Endothelial cell of umbilical vein (primary cell): ENCODE measurements around the gene SLAMF1. TPM values are rescaled to one million over a fixed set of nuclear protein-coding genes. Genes with fewer than 3 reads are reported as not detected.

ENCODE experiments used
- BruUV-seq: library from RNA; stranded (reverse); fragments of 400-500 nt; replicated peaks from 2 replicates; lab custom pipeline; 2021; lab: Mats Ljungman, UMichigan
- CTCF ChIA-PET: fragments of 300-600, 350-600 bp; sonication (Branson Sonifier 250); formaldehyde crosslinking; loops from one replicate; lab custom pipeline; 2021; ENCODE audit warnings: antibody characterized with exemption, inconsistent platforms; lab: Charles Lee
- POLR2A ChIA-PET: fragments of 300-600, 350-600 bp; sonication (Branson Sonifier 250); formaldehyde crosslinking; loops from one replicate; lab custom pipeline; 2021; ENCODE audit warnings: antibody characterized with exemption, inconsistent platforms; lab: Charles Lee
- DNase-seq: peaks from one replicate; pipeline ENCODE4 v3.0.0-alpha.2; 2011; ENCODE audit warnings: low read depth, low spot score
- FAIRE-seq: peaks from 2 replicates; lab custom pipeline; 2011; peaks lifted over from hg19 to GRCh38; lab: Jason Lieb, UNC
- H2AFZ ChIP-seq: 2 replicates; pipeline ENCODE4 v1.6.0; 2012; ENCODE audit warnings: low read depth, low read length, control low read depth, inconsistent platforms
- H3K27ac ChIP-seq: 2 replicates; pipeline ENCODE4 v1.5.1; 2011; ENCODE audit warnings: low read depth, mild to moderate bottlenecking, control low read depth, low read length, moderate library complexity; ENCODE audit not compliant: insufficient read depth
- H3K27me3 ChIP-seq, 2 experiments: 2 replicates each; pipeline versions ENCODE4 v1.6.0 to v1.6.1; 2011; ENCODE audit warnings: low read length in 2 of 2, mixed read lengths in 1 of 2; ENCODE audit not compliant: control insufficient read depth in 2 of 2, insufficient read depth in 2 of 2
- H3K36me3 ChIP-seq, 2 experiments: 2 replicates in 1 of 2; 3 replicates in 1 of 2; pipeline ENCODE4 v1.5.1; 2011; ENCODE audit warnings: low read length in 2 of 2, mild to moderate bottlenecking in 1 of 2, moderate library complexity in 1 of 2; ENCODE audit not compliant: control insufficient read depth in 2 of 2, insufficient read depth in 2 of 2; ENCODE audit errors: extremely low read depth in 1 of 2
- H3K4me1 ChIP-seq: 3 replicates; pipeline ENCODE4 v1.5.1; 2011; ENCODE audit warnings: mild to moderate bottlenecking, low read length; ENCODE audit not compliant: control insufficient read depth, insufficient read depth; ENCODE audit errors: extremely low read depth
- H3K4me2 ChIP-seq: 2 replicates; pipeline ENCODE4 v1.6.1; 2011; ENCODE audit warnings: low read length, control low read depth, mixed read lengths; ENCODE audit not compliant: insufficient read depth
- H3K4me3 ChIP-seq, 3 experiments: fragments of 200-600 bp in 1 of 3; sonication (generic), shearing (Covaris generic) in 1 of 3; replicated peaks in 1 of 3; 2 replicates each; pipeline ENCODE4 v1.5.1; 2011 to 2016; ENCODE audit warnings: control low read depth in 3 of 3, low read length in 3 of 3, mild to moderate bottlenecking in 2 of 3, inconsistent platforms in 1 of 3, low read depth in 1 of 3, moderate library complexity in 1 of 3; ENCODE audit not compliant: insufficient read depth in 1 of 3
- H3K79me2 ChIP-seq: 2 replicates; pipeline ENCODE4 v1.6.0; 2012; ENCODE audit warnings: low read length, inconsistent platforms; ENCODE audit not compliant: control insufficient read depth, insufficient read depth
- H3K9ac ChIP-seq: replicated peaks from 2 replicates; pipeline ENCODE3; 2011; ENCODE audit warnings: low read length, control low read depth; ENCODE audit not compliant: insufficient read depth; ENCODE audit errors: extremely low read depth
- H3K9me1 ChIP-seq: replicated peaks from 3 replicates; pipeline ENCODE4 v1.6.0; 2011; ENCODE audit warnings: mild to moderate bottlenecking, low read length; ENCODE audit not compliant: control insufficient read depth, insufficient read depth; ENCODE audit errors: extremely low read depth
- H3K9me3 ChIP-seq: replicated peaks from 2 replicates; pipeline ENCODE4 v1.5.1; 2012; ENCODE audit warnings: low read length, inconsistent platforms; ENCODE audit not compliant: control insufficient read depth, insufficient read depth
- H4K20me1 ChIP-seq: replicated peaks from 2 replicates; pipeline ENCODE3; 2011; ENCODE audit warnings: mild to moderate bottlenecking, low read length; ENCODE audit not compliant: control insufficient read depth, insufficient read depth; ENCODE audit errors: extremely low read depth
- CTCF ChIP-seq, 2 donors: IDR thresholded peaks; 1 replicate in 1 of 2; 2 replicates in 1 of 2; pipeline ENCODE4 v1.5.1; 2011; ENCODE audit warnings: low read length in 2 of 2, mild to moderate bottlenecking in 2 of 2, moderate library complexity in 2 of 2, control low read depth in 1 of 2, inconsistent platforms in 1 of 2, low read depth in 1 of 2; ENCODE audit not compliant: insufficient read depth in 1 of 2; ENCODE audit errors: extremely low read depth in 1 of 2
- EZH2 ChIP-seq: IDR thresholded peaks from 2 replicates; pipeline ENCODE4 v1.6.1; 2012; ENCODE audit warnings: borderline replicate concordance, low read depth, mild to moderate bottlenecking, moderate library complexity, low read length, inconsistent platforms; ENCODE audit not compliant: severe bottlenecking
- FOS ChIP-seq: IDR thresholded peaks from 2 replicates; pipeline ENCODE4 v1.6.1; 2011; ENCODE audit warnings: mild to moderate bottlenecking, low read length, moderate library complexity, borderline replicate concordance; ENCODE audit not compliant: insufficient read depth
- GATA2 ChIP-seq: IDR thresholded peaks from 2 replicates; pipeline ENCODE4 v1.7.0; 2011; ENCODE audit warnings: low read depth, mild to moderate bottlenecking, moderate library complexity, mixed read lengths, low read length; ENCODE audit not compliant: insufficient read length, insufficient read depth
- JUN ChIP-seq: IDR thresholded peaks from 2 replicates; pipeline ENCODE4 v1.6.1; 2011; ENCODE audit warnings: borderline replicate concordance, low read depth; ENCODE audit not compliant: insufficient read length, insufficient read depth
- MAX ChIP-seq: IDR thresholded peaks from 2 replicates; pipeline ENCODE4 v1.6.1; 2011; ENCODE audit not compliant: insufficient read depth, insufficient read length
- MYC ChIP-seq: IDR thresholded peaks from one replicate; pipeline ENCODE4 v1.6.1; 2011; ENCODE audit warnings: mild to moderate bottlenecking, low read depth, low read length
- POLR2A ChIP-seq: IDR thresholded peaks from 2 replicates; pipeline ENCODE4 v1.6.1; 2012; ENCODE audit warnings: low read depth, mild to moderate bottlenecking, control low read depth, low read length
- POLR2AphosphoS5 ChIP-seq: IDR thresholded peaks from 2 replicates; pipeline ENCODE4 v1.6.1; 2012; ENCODE audit warnings: low read depth, mild to moderate bottlenecking, control low read depth, low read length, moderate library complexity; ENCODE audit not compliant: insufficient read depth
- dilution Hi-C: fragments of 300-500 bp; cut with MboI; formaldehyde crosslinking; loops from one replicate; pipeline ENCODE4 v1.15.0; 2019; ENCODE audit warnings: low sequenced_read_pairs; ENCODE audit not compliant: extremely low pct_ligation_motif_present
- intact Hi-C: fragments of 100-400 bp; cut with micrococcal nuclease; formaldehyde crosslinking; loops from one replicate; pipeline ENCODE4 v1.10.0; 2022
- polyA plus RNA-seq, 4 experiments: library from polyadenylated mRNA; depleted of rRNA in 3 of 4; stranded (reverse) in 3 of 4; unstranded in 1 of 4; fragments of >200 nt; gene quantifications; 2 replicates each; pipeline versions ENCODE4 v1.2.1 to v1.2.3, GENCODE V29; 2011 to 2012; ENCODE audit warnings: missing spikeins in 1 of 4
- total RNA-seq: library from RNA; stranded (reverse); gene quantifications from 2 replicates; pipeline ENCODE4 v1.2.3, GENCODE V29; 2021

Gene SLAMF1
- total and polyA plus RNA-seq, 2 donors (not counting 3 experiments of a cell fraction or from before 2014, with no cell fraction given), result not detected

DNA sequence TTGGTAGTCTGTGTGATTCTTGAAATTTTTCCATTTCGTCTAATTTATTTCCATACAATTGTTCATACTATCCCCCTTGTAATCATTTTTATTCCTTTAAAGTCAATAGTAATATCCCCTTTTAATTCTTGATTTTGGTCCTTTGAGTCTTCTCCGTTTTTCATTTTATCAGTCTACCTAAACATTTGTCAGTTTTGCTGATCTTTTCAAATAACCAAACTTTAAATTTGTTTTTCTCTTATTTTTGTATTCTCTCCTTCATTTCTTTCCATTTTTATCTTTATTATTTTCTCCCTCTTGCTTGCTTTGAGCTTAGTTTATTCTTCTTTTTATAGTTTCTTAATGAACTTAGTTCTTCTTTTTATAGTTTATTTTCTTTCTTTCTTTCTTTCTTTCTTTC is 21.1 kb upstream of the SLAMF1 start:
- DNase-seq, result no peak
- H3K27ac ChIP-seq, result no peak overlapping the region
- H3K9me3 ChIP-seq, result no peaks in the 10 kb centered on the region
- CTCF ChIA-PET, result no interaction called here
- BruUV-seq, result no TSS peak
- H3K36me3 ChIP-seq, result no peaks in the 10 kb centered on the region
- intact Hi-C loops (no loop called here), dilution Hi-C loops (no loop called here)
- no peaks in the 10 kb centered on the region for H4K20me1 ChIP-seq
- no peak overlapping the region for H3K9ac ChIP-seq
- no peak overlapping the region for H3K4me3 ChIP-seq
- H3K79me2 ChIP-seq, result no peaks in the 10 kb centered on the region
- H3K4me1 ChIP-seq, result no peaks in the 10 kb centered on the region
- TF ChIP-seq GATA2 (no peak), CTCF (IDR thresholded peaks at IDR 0.05; ENCODE audit: extremely low read depth in 1 of 2, insufficient read depth in 1 of 2, low read depth in 1 of 2, low read length in 2 of 2) (no peak), JUN (no peak), FOS (no peak), MYC (no peak), EZH2 (no peak), MAX (no peak), POLR2A (no peak), POLR2AphosphoS5 (no peak)
- H3K9me1 ChIP-seq, result no peaks in the 10 kb centered on the region
- POLR2A ChIA-PET, result no interaction called here
- peaks cover 0 to 4% of the 10 kb centered on the region in 2 experiments for H3K27me3 ChIP-seq
- no peak overlapping the region for H3K4me2 ChIP-seq
- no peak overlapping the region for H2AFZ ChIP-seq
- FAIRE-seq, result no peak
